Measurements from ENCODE around the gene LACTBL1. TPM values are rescaled to one million over a fixed set of nuclear protein-coding genes. Genes with fewer than 3 reads are reported as not detected.

LACTBL1 gene
- total RNA-seq, 4 donors from 2014 or later = not detected

GRCh38 chr1:22925111-22925510, 47.6 kb downstream of the LACTBL1 start:
- no peak for DNase-seq
- TF ChIP-seq POLR2A (IDR thresholded peaks at IDR 0.05) = no peak
- no peak for TF ChIP-seq CTCF (IDR thresholded peaks at IDR 0.05)
- no peaks in the 10 kb centered on the region for H3K27me3 ChIP-seq

GRCh38 chr1:22922640-22923039, 50.0 kb downstream of the LACTBL1 start:
- H3K4me3 ChIP-seq = no peak overlapping the region
- intact Hi-C loops (cut with DNase I; ENCODE audit: low total_unique reads) = no loop called here
- no peaks in the 10 kb centered on the region for H3K36me3 ChIP-seq
- no peaks in the 10 kb centered on the region for H3K4me1 ChIP-seq
- no peak overlapping the region for H3K27ac ChIP-seq
- no peaks in the 10 kb centered on the region for H3K27me3 ChIP-seq
- no peak for TF ChIP-seq CTCF (IDR thresholded peaks at IDR 0.05)
- no peak for TF ChIP-seq POLR2A (IDR thresholded peaks at IDR 0.05)
- DNase-seq = no peak
- H3K9me3 ChIP-seq = no peaks in the 10 kb centered on the region

More at GRCh38 chr1:22925111-22925510, 47.6 kb downstream of the LACTBL1 start:
- H3K4me1 ChIP-seq = no peaks in the 10 kb centered on the region
- intact Hi-C loops (cut with DNase I; ENCODE audit: low total_unique reads) = no loop called here
- no peak overlapping the region for H3K27ac ChIP-seq
- H3K36me3 ChIP-seq = no peaks in the 10 kb centered on the region
- H3K9me3 ChIP-seq = no peaks in the 10 kb centered on the region
- no peak overlapping the region for H3K4me3 ChIP-seq

DNA sequence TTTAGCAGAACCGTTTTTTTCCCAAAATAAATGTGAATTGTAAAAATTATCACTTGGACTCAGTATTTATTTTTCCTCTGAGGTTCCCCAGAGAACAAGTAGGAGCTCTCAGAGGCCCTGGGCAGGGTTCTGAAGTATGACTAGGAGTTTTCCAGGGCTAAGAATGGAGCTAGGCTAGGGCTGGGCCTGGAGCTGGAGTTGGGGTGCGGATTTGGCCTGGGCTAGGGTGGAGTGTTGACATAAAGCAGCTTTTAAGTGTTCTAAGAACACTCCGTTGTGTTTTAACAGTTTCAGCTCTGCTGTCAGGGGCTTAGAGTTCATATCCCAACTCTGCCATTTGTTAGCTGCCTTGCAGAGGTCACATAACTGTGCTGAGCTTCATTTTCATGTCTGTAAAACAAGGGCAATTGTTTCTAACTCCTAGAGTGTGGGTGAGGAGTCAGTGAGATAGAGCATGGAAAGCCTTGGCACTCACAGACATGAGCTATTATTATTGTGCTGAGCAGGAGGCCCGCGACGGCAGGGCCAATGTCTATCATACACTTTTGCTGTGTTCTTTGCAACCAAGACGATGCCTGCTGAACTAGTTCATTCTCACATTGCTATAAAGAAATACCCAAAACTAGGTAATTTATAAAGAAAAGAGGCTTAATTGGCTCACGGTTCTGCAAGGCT, 51.1 kb downstream of the LACTBL1 start:
- H3K4me1 ChIP-seq = no peaks in the 10 kb centered on the region
- TF ChIP-seq POLR2A (IDR thresholded peaks at IDR 0.05) (no peak), CTCF (IDR thresholded peaks at IDR 0.05) (no peak)
- H3K36me3 ChIP-seq = no peaks in the 10 kb centered on the region
- no peak for DNase-seq
- H3K9me3 ChIP-seq = no peaks in the 10 kb centered on the region
- no peak overlapping the region for H3K4me3 ChIP-seq
- intact Hi-C loops (cut with DNase I; ENCODE audit: low total_unique reads) = no loop called here
- no peaks in the 10 kb centered on the region for H3K27me3 ChIP-seq
- no peak overlapping the region for H3K27ac ChIP-seq

DNA sequence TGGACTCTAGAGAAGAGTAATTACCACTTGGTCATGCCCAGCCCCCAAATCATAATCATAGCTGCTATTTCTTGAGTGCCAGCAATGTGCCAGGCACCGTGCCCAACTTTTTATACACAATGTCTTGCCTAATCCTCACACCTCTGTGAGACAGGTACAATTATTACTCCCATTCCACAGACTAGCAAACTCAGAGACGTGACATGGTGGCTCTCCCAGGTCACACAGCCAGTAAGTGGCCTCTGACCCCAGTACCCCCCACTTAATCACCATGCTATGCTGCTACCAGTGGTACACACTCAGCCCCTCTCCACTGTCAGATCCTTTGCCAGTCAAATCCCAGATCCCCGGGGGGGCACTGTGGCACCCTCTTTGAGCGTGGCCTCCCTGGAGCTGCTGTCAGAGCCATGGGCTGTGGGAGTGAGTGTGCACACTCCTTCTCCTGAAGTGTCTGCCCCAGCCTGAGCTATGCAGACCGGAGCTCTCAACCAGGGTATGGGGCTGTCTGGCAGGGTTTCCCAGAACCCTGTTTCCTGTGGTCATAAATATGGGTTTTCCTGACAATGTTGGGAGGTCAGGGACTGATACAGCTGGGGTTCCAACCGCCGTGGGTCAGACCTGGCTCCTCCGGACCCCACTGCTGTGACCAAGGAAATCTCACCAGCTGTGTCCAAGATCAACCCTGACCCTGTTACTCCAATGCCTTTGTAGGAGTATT, 51.8 kb downstream of the LACTBL1 start:
- H3K27ac ChIP-seq = no peak overlapping the region
- H3K9me3 ChIP-seq = no peaks in the 10 kb centered on the region
- H3K4me1 ChIP-seq = no peaks in the 10 kb centered on the region
- intact Hi-C loops (cut with DNase I; ENCODE audit: low total_unique reads) = no loop called here
- no peak overlapping the region for H3K4me3 ChIP-seq
- no peak for DNase-seq
- no peaks in the 10 kb centered on the region for H3K36me3 ChIP-seq
- TF ChIP-seq POLR2A (IDR thresholded peaks at IDR 0.05) = no peak
- no peak for TF ChIP-seq CTCF (IDR thresholded peaks at IDR 0.05)
- no peaks in the 10 kb centered on the region for H3K27me3 ChIP-seq

DNA sequence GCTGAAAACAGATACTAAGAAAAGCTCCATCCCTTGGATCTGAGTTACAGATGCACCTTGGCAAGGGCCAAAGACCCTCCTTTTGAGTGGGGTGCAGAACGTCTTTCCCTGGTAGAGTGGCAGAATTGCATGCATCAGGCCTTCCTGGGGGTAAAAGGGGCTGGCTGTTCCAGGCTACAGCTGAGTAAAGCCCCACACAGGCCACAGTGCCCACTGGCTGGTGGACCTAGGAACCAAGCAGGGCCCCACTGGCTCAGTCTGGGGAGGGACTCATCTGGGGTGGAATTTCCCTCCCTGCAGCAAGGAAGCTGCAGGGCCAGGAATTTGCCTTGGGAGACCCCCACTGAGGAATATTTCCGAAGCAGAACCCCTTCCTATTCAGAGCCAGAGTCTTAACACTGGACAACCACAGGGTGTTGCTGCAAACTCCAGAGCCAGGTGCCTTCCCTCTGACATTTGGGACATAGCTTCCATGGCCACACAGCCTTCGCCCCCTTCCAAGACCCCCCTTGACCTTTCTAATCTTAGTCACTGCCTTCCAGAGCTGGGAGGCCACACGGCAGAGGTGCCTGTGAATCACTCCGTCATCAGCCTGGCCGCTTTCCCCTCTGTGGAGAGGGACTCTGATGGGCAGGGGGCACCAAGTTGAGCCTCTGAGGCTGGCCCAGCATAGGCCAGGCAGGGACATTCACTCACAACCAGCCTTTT, 52.5 kb downstream of the LACTBL1 start:
- no peaks in the 10 kb centered on the region for H3K36me3 ChIP-seq
- intact Hi-C loops (cut with DNase I; ENCODE audit: low total_unique reads) = no loop called here
- H3K4me3 ChIP-seq = no peak overlapping the region
- H3K27me3 ChIP-seq = no peaks in the 10 kb centered on the region
- H3K27ac ChIP-seq = no peak overlapping the region
- no peak for TF ChIP-seq CTCF (IDR thresholded peaks at IDR 0.05)
- H3K9me3 ChIP-seq = no peaks in the 10 kb centered on the region
- no peaks in the 10 kb centered on the region for H3K4me1 ChIP-seq
- no peak for DNase-seq

All from uterus (tissue), 4 donors.